GM12874 (cell line): ENCODE results near the gene ZNF638.

Experiments used
- TF ChIP-seq, protein P1 (sequence below): IDR thresholded peaks from 2 replicates; pipeline ENCODE4 v1.5.1; 2011; ENCODE audit warnings: low read depth, mild to moderate bottlenecking, control low read depth, low read length, moderate library complexity; ENCODE audit not compliant: insufficient read depth

The ZNF638 gene

DNA sequence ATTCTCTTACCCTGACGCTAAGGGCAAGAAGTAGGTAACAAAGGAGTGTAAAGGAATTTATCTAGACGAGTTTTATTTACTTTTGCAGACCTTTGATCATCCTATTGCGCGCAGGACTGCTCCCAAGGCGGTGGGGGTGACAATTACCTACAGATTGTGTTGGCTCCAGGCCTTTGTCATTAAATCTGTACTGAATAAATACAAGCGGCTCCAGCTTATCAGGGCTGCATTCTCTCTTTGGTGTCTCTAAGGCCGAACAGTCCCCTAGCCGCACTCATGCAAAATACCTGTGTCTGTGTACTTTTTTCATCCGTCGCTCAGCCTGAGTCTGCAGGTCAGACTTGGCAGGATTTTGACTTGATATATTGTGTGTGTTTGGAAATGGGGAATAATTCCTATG, 63.9 kb downstream of the ZNF638 start:
- TF ChIP-seq, protein P1, sequence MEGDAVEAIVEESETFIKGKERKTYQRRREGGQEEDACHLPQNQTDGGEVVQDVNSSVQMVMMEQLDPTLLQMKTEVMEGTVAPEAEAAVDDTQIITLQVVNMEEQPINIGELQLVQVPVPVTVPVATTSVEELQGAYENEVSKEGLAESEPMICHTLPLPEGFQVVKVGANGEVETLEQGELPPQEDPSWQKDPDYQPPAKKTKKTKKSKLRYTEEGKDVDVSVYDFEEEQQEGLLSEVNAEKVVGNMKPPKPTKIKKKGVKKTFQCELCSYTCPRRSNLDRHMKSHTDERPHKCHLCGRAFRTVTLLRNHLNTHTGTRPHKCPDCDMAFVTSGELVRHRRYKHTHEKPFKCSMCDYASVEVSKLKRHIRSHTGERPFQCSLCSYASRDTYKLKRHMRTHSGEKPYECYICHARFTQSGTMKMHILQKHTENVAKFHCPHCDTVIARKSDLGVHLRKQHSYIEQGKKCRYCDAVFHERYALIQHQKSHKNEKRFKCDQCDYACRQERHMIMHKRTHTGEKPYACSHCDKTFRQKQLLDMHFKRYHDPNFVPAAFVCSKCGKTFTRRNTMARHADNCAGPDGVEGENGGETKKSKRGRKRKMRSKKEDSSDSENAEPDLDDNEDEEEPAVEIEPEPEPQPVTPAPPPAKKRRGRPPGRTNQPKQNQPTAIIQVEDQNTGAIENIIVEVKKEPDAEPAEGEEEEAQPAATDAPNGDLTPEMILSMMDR: no peak

DNA sequence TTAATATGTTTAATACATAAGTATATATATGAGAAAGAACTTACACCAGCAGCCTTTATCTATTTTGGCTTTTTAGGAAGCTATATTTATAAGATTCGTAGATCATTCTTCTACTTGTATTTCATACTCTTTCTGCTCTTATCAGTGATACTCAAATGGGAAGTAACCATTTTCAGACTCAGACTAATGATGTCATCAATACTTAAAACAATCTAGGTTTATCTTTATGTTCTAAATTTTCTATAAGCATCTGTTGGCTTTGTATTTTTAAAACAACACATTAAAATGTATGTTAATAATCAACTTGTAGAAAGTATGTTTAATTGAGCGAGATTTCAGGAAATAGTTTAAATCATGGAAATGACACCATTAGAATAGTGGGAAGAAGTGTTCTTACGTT, 70.8 kb downstream of the ZNF638 start:
- TF ChIP-seq, protein P1: no peak

DNA sequence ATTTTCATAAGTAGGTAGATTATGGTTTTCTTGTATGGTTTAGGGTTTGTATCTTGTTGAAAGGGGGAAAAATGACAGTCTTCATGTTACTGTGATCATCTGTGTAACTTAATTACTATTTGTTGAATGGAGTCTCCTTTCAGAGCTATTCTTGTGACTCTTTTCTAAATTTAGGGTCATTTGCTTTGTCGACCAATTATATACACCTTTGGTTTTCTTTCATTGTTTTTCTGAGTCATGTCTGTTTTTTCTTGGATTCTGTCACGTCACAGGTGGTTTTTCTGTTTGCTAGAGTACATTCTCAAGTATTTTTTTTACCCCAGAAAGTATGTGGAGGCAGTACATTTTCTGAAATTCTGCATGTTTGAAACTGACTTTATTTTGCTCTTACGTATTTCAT, 78.0 kb downstream of the ZNF638 start:
- TF ChIP-seq, protein P1: no peak

DNA sequence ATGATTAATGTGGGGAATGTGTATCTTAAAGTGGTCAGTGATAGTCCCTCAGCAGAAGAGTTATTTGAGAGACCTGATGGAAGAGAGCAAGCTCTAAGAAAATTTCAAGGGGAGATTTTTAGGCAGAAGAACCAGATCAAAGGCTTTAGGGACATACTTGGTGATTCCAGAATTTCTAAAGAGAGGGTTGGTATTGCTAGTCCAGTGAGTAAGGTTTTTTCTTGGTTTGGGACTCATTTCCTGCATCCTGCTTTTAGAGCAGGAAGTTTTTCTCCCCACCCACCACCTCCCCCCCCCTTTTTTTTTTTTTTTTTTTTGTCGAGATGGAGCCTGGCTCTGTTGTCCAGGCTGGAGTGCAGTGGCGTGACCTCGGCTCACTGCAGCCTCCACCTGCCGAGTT, 79.1 kb downstream of the ZNF638 start:
- TF ChIP-seq, protein P1: no peak

DNA sequence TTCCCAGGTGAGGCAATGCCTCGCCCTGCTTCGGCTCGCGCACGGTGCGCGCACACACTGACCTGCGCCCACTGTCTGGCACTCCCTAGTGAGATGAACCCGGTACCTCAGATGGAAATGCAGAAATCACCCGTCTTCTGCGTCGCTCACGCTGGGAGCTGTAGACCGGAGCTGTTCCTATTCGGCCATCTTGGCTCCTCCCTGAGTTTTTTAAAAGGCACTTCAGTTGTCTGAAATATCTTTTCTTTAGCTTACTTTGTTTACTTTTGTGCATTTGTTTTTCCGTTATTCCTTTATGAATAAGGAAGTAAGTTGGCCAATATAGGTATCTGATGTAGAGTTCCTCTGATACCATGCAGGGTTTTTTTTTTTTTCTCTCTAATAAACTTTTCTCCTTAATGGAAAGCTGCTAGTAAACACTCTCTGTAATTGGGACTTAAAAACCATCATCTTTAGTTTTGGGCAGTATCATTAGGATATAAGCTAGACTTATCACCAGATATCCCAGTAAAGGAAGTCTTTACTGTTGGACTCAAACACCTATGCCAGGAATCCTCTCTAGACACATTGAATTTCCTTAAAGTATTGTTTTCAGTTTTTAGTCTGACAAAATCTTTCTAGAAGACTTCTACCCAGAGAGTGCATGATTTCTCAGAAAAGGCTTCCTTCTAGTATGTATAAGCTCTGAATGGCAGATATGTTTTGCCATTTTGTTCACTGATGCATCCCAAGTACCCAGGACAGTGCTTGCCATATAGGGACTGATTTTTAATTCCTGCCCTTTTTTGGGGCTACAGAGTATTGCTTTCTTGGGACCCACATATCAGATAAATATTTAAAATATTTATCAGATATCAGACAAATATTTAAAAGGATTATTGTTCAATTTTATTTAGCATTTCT, 86.0 kb downstream of the ZNF638 start:
- TF ChIP-seq, protein P1: no peak

DNA sequence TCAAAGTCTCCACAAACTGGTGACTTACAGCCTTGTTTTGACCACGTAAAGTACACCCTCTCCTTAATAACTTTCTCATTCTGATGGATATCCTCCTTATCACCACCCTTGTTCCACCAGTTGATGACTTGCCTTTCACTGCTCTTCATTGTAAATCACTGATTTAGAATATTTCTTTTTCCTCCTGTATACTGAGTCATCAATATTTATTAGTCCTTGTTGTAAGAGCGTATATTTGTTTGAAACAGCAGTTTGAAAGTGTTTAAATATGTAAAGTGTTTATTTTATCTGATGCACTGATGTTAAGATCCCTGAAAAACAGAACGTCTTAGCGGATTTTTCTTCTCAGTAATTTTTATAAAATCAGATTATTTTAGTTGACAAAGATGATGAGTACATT, 87.6 kb downstream of the ZNF638 start:
- TF ChIP-seq, protein P1: no peak

DNA sequence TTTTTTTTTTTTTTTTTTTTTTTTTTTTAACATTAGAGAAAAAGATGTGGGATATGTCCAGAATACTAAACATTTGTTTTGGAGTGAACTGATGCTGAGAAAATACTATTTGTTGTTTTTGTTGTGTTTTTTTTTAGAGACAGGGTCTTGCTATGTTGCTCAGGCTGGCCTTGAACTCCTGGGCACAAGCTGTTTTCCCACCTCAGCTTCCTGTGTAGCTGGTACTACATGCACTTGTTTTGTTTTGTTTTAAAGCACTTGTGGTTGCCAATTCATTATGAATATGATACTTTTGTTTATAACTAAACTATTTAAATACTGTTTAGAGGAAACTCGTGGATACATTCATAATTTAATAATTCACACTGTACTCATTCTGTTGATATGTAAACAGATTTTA, 88.4 kb downstream of the ZNF638 start:
- TF ChIP-seq, protein P1: no peak
